ENCODE results near the gene AQP6.
A peak's percentile ranks its signal among the peaks of the same experiment; 100 is the strongest.

Gene AQP6

GRCh38 chr12:49955899-49956662, 16.7 kb upstream of the AQP6 start:
- DNase-seq (ENCODE audit: low spot score): no peak

GRCh38 chr12:49956663-49957569, 15.8 kb upstream of the AQP6 start:
- no peak for DNase-seq (ENCODE audit: low spot score)

- DNase-seq (ENCODE audit: low spot score): no peak
Measured at GRCh38 chr12:49957570-49957967, 15.2 kb upstream of the AQP6 start.

- no peak for DNase-seq (ENCODE audit: low spot score)
Measured at GRCh38 chr12:49959685-49960473, 12.9 kb upstream of the AQP6 start.

GRCh38 chr12:49960474-49961110, 12.2 kb upstream of the AQP6 start:
- DNase-seq (ENCODE audit: low spot score): no peak

- no peak for DNase-seq (ENCODE audit: low spot score)
Measured at GRCh38 chr12:49961111-49961922, 11.4 kb upstream of the AQP6 start, which contains the start of gene AQP5. Gene AQP5, plus strand, starts transcription at chr12:49961872. Its CDS starts 146 bp downstream, at chr12:49962018.

- no peak for DNase-seq (ENCODE audit: low spot score)
Measured at GRCh38 chr12:49961993-49962764, 10.6 kb upstream of the AQP6 start.

GRCh38 chr12:49962861-49963765, 9.6 kb upstream of the AQP6 start:
- no peak for DNase-seq (ENCODE audit: low spot score)

- no peak for DNase-seq (ENCODE audit: low spot score)
Measured at GRCh38 chr12:49963976-49964815, 8.6 kb upstream of the AQP6 start.

GRCh38 chr12:49964849-49965624, 7.7 kb upstream of the AQP6 start:
- DNase-seq (ENCODE audit: low spot score): no peak

GRCh38 chr12:49965836-49966235, 6.9 kb upstream of the AQP6 start:
- DNase-seq (ENCODE audit: low spot score): no peak

- no peak for DNase-seq (ENCODE audit: low spot score)
Measured at GRCh38 chr12:49966511-49967041, 6.2 kb upstream of the AQP6 start.

GRCh38 chr12:49967042-49967776, 5.5 kb upstream of the AQP6 start:
- DNase-seq (ENCODE audit: low spot score): peak; percentile 91

GRCh38 chr12:49967777-49968250, 4.9 kb upstream of the AQP6 start:
- no peak for DNase-seq (ENCODE audit: low spot score)

- no peak for DNase-seq (ENCODE audit: low spot score)
Measured at GRCh38 chr12:49968471-49968870, 4.3 kb upstream of the AQP6 start.

GRCh38 chr12:49969027-49969426, 3.7 kb upstream of the AQP6 start:
- peak; percentile 82 for DNase-seq (ENCODE audit: low spot score)
